HK-2 (cell line): Measurements from ENCODE around the gene PELO.
"Not testable (repeated sequence)": the region's sequence is repeated elsewhere in the genome, so short reads cannot be mapped to it uniquely, and the experiment has no call there.

Source experiments
- DNase-seq: peaks from one replicate; pipeline ENCODE4 v3.0.0-alpha.2; 2018; ENCODE audit not compliant: unreplicated experiment

Gene PELO

DNA sequence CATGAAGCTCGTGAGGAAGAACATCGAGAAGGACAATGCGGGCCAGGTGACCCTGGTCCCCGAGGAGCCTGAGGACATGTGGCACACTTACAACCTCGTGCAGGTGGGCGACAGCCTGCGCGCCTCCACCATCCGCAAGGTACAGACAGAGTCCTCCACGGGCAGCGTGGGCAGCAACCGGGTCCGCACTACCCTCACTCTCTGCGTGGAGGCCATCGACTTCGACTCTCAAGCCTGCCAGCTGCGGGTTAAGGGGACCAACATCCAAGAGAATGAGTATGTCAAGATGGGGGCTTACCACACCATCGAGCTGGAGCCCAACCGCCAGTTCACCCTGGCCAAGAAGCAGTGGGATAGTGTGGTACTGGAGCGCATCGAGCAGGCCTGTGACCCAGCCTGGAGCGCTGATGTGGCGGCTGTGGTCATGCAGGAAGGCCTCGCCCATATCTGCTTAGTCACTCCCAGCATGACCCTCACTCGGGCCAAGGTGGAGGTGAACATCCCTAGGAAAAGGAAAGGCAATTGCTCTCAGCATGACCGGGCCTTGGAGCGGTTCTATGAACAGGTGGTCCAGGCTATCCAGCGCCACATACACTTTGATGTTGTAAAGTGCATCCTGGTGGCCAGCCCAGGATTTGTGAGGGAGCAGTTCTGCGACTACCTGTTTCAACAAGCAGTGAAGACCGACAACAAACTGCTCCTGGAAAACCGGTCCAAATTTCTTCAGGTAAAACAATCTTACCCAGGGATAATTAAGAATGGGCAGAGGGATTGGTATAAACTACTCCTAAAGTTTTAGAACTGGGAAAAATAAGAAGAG lies 12.9 kb downstream of the PELO start:
- peak; percentile 74 for DNase-seq

DNA sequence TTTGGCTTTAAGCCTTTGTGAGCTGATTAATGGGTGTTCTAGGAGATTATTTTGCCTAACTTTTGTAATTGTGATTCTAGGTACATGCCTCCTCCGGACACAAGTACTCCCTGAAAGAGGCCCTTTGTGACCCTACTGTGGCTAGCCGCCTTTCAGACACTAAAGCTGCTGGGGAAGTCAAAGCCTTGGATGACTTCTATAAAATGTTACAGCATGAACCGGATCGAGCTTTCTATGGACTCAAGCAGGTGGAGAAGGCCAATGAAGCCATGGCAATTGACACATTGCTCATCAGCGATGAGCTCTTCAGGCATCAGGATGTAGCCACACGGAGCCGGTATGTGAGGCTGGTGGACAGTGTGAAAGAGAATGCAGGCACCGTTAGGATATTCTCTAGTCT lies 13.6 kb downstream of the PELO start:
- DNase-seq: no peak

DNA sequence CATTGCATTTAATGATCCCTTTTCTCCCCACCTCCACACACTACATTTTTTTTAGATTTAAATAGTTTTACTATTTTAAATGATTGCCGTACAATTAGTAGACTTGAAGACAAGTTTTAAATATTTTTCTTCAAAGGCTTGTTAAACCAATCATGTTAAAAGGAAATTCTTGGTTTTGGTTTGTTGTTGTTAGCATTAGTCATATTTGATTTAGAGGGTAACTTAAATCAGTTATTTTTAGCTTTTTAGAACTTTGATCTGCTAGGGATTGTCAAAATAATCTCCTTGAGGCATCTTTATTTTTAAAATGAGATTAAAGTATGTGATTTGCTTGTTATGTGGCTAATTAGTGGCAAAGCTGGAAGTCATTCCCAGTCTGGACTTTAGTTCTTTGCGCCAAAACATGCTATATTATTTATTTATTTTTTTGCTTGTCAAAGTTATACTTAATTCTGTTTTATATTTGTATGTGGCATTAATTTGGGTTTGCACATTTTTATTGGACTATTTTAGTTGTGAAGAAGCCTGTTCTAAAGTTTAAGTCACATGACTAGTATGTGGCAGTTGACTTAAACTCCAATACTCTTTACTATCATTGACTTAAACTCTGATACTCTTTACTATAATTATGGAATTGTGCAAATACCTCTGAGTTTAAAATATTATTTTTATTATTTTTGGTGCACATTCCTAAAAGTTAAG lies 14.7 kb downstream of the PELO start:
- no peak for DNase-seq

GRCh38 chr5:52802974-52803336 lies 15.2 kb downstream of the PELO start:
- no peak for DNase-seq

GRCh38 chr5:52804387-52804791 lies 16.7 kb downstream of the PELO start:
- DNase-seq: no peak

DNA sequence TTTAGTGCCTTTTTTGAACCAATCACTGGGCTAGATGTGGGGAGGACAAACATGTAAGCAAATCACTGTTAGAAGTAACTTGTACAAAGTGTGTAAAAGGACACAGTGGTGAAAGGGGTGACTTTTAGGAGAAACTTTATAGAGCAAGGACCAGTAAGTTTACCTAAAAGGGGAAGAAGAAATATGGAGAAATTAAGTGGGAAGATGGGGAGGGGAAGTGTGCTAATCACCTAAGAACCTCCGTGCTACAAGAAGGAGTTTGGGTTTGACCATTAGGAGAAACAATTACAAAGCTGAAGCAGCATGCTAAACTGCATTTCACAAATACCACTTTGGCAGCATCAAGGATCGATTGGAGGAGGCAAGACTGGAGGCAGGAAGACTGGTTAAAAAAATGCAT lies 17.3 kb downstream of the PELO start:
- DNase-seq: no peak

DNA sequence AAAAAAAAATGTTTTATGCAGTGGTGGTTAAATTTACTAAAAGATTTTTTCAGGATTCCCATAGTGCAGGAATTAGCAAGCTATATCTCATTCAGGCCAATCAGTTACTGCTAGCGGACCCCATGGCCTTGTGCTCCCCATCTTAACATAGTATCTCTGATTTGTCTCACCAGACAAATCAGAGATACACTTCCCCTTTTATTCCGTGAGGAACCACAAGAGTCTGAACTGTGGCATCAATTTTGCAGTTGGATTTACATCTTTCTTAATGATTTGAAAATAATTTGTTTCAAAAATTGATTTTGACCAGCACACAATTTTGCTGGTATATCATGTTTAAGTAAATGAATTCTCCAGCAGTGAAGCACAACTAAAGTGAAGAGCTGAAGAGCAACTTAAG lies 17.9 kb downstream of the PELO start:
- DNase-seq: no peak

GRCh38 chr5:52807037-52807436 lies 19.3 kb downstream of the PELO start:
- DNase-seq: no peak

DNA sequence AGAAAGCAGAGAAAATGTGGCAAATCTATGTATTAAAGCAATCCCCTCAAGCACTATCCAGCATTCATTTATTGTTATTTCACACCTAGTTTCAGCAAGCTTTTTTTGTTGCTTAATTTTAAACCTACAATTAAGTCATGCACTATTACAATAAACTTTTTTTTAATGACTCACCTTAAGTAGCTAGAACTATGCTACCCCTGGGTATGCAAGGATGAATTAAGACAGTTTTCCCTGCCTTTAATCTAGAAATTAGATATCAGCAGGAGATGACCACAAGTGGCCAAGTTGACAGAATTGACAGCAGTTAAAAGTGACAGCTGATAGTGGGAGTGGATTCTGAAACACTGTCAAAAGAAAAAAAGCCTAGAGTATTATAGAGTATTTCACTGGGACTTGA lies 20.0 kb downstream of the PELO start:
- no peak for DNase-seq

DNA sequence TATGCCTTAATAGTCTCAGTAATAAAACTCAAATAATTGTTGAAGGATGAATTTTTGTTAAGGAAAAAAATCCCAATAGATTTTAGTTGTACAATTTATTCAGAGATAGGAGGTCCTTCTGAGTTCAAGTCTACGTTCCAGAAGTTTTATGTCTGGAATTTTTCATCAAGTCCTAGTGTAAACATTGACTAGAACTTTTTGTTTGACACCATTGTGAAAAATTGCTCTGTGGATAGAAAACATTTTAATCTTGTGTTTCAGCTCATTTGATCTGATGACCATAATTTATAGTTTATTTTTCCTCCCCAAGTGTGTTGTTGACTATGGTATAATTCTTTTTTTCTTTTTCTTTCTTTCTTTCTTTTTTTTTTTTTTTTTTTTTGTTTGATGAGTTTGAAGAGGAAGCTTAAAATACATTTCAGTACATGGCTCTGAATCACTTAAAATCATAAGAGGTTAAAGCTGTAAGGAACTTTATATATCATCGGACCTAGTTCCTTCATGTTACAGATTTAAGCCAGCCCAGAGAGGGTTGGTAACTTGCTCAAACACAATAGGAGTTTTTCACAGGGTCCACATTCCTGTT lies 20.7 kb downstream of the PELO start:
- DNase-seq: no peak

DNA sequence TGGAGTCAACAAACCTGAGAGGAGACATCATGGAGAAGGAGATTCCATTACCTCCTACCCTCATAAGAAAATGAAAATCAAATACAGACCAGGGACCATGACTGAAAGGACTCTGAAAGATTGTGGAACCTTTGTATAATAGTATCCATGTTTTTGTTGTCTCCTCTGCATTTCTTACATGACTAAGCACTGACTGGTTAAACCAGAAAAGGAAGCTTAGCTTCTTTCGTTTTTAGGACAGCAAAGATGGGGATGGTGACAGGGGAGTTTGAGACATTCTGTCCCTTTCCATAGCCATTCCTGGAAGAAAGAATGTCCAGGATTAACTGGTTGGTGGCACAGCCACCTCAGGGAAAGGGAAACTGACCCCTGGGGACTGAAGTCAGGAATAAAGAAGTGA lies 22.2 kb downstream of the PELO start:
- DNase-seq: no peak

DNA sequence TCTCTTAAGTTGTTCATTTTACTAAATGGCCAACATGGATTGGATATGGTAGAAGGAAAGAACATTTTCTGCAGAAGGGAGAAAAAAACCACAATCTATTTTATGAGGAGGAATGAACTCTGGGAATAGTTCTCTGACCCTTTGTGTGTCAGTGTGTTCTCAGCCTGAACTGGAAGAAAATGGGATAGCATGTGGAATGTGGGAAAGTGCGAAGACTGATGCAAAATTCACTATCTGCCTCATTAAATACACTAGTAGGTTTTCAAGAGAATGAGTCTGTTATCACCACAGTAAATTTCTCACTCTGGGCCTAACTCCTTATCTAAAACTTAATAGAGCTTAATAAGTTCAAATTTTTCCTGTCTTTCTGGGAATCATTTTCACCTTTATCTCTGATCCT lies 22.7 kb downstream of the PELO start:
- DNase-seq: no peak

DNA sequence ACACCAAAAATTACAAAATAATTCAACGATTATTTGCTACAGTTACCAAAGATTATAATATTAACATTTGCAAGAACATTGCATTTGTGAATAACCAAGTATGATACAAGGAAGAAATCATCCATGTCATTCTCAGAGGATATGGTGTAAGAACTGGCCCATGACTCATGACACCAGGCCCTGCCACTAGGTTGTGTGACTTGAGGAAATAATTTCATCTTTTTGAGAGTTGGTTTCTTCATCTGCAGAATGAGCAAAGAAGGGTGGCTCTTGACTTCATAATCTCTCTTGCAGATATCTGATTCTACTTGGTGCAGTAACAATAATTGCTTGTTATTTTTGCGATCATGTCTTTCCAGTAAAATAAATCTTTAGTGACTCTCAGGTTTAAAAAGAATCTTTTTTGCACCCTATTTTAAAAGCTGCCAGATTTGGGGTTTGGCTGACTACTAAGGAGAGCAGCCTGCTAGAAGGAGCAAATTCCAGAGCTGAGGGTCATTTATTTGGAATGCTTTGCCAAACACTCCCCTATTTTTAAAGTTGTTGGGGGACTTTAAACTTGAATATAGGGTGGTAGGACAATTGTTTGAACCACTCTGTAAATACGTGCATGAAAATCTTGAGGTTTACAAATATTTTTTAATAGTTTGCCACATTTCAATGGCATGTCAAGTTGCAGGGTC lies 23.5 kb downstream of the PELO start:
- no peak for DNase-seq

GRCh38 chr5:52814352-52815148 lies 26.8 kb downstream of the PELO start:
- DNase-seq: no peak

GRCh38 chr5:52817818-52818217 lies 30.1 kb downstream of the PELO start:
- DNase-seq: no peak

GRCh38 chr5:52818360-52818759 lies 30.6 kb downstream of the PELO start:
- DNase-seq: no peak

DNA sequence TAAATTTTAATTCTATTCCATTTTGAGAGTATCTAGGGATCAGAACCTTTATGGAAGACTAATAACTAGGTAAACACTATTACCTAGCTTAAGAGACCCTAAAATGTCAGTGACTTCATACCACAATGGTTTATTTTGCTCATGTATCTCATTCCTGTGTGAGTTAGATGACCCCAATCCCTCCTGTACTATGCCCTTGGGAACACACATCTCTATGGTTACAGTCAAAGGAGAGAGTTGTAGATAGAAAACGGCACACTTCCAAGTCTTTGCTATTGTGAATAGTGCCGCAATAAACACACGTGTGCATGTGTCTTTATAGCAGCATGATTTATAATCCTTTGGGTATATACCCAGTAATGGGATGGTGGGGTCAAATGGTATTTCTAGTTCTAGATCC lies 31.1 kb downstream of the PELO start:
- DNase-seq: not testable (repeated sequence)

DNA sequence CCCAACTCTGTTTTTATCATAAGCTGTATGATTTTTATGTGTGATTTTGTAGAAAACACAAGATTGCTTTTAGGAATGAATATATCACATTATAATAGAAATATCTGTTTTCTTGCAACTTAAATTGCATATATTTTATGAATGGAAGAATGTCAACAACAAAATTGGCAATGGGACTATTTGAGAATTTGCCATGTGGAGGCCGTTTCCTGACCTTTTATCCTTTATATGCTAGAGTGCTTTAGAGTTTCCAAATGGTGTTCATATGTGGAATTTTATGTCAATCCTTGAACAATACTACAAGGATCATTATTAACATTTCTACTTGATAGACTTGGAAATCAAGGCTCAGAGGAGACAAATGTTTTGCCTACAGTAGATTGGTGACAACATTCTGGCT lies 34.2 kb downstream of the PELO start:
- no peak for DNase-seq

- DNase-seq: no peak
Observed at GRCh38 chr5:52822437-52822836, 34.7 kb downstream of the PELO start.

DNA sequence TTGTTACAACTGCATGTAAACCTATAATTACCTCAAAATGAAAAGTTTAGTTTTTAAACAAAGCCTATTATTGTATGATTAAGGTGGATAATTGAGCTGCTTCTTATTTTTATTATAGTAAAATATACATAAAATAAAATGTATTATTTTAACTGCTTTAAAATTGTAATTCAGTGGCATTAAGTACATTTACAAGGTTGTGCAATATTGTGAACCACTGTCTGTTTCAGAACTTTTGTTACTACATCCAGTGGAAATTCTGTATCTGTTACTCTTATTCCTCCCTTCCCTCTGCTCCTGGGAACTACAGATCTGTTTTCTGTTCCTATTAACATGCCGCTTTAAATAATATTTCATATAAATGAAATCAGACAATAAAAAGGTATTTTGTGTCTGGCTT lies 37.1 kb downstream of the PELO start:
- no peak for DNase-seq

GRCh38 chr5:52825826-52826225 lies 38.1 kb downstream of the PELO start:
- DNase-seq: no peak

DNA sequence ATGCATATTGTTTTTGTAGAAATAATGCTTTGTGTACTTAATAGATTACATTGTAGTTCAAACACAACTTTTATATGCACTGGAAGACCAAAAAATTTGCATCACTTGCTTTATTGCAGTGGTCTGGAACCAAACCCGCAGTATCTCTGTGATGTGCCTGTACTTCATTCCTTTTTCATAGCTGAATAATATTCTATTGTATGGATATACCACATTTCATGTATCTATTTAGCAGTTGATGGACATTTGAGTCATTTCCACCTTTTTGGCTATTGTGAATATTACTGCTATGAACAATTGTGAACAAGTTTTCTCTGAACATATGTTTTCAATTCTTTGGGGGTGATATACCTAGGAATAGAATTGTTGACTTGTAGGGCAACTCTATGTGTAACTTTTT lies 40.1 kb downstream of the PELO start:
- no peak for DNase-seq
